Mucosa of gallbladder (tissue), 1 donor: ENCODE data around the gene DENND2A. TPM values are rescaled to one million over a fixed set of nuclear protein-coding genes. Genes with fewer than 3 reads are reported as not detected.
"Not testable (repeated sequence)": the region's sequence is repeated elsewhere in the genome, so short reads cannot be mapped to it uniquely, and the experiment has no call there.

Experiments
- DNase-seq: peaks from one replicate; pipeline ENCODE4 v3.0.0-alpha.2; 2020; ENCODE audit warnings: low spot score
- total RNA-seq: library from RNA; stranded (reverse); gene quantifications from one replicate; pipeline ENCODE4 v1.2.1, GENCODE V29; 2021
- donor health status: DM: no; HTN: no; CAD: no.

The DENND2A gene
- total RNA-seq, 1 donor from 2014 or later = 14.0 TPM

DNA sequence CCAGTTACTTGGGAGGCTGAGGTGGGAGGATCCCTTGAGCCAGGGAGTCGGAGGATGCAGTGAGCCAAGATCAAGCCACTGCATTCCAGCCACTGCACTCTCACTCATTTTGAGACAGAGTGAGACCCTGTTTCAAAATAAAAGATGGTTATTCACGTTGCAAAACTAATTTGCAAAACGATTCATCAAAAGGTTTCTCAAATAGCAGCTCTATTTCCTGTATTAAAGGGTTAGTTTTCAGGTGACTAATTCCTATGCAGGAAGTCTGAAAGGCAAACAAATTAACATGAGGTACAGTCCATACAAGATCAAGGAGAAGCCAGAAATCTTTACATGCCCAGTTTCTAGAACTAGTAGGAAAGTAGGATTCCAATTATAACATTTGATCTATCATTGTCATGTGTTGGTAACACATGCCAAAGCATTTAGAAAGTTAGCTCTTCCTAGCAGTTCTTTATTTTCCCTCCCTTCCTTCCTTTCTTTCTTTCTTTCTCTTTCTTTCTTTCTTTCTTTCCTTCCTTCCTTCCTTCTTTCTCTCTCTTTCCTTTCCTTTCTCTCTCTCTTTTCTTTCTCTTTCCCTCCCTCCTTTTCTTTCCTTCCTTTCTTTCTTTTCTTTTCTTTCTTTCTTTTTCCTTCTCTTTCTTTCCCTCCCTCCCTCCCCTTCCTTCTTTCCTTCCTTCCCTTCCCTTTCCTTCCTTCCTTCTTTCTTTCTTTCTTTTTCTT is 49.3 kb downstream of the DENND2A start:
- DNase-seq = no peak

DNA sequence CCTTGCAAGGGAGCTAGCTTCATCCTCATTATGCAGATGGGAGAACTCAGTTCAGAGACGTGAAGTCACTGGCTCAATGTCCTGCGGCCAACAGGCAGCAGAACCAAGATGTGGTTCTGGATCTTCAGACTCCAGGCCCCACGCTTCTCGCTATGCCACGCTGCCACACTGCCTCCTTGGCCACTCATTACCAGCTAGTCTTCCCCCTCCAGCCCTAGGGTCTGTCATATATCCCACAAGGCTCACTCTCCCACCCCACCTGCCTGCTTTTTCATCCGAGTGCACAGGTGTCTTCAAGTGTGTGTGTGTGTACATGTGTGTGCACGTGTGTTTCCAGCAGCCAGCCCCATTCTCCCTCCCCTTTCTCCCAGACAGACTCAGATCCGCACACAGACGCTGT is 53.4 kb downstream of the DENND2A start:
- no peak for DNase-seq

DNA sequence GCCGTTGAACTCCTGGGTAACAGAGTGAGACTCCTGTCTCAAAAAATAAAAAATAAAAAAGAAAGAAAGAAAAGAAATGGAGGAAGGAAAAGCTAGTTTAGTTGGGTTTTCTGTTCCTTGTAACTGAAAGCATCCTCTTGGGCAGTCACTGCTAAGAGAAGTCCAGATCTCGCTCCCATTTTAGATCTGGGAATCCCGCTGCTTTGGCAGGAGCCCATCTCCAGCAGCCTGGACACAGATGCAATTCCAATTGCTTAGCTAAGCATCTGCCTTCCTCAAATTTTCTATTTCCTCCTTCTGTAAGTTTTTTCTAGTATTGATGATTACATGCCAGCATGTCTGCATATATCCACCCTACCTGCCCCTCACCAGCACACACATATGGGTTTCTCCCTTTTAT is 54.1 kb downstream of the DENND2A start:
- no peak for DNase-seq

DNA sequence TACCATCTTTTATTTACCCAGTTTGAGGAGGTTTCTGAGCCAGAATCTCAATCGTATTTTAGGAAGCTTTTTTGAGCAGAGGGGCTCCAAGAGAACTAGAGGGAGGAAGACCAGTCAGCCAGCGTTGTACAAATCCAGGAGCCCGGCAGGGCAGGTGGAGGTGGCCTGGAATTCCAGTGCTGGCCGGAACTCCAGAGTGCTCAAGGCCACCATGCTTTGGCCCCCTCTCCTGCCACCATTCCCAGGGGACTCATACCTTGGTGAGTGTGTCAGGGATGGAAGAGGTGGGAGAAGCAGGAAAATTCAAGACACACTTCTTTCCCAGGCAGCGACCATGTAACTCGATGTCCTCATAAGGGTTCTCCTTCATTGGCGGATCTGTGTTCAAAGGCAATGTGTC is 55.3 kb downstream of the DENND2A start:
- DNase-seq = no peak

DNA sequence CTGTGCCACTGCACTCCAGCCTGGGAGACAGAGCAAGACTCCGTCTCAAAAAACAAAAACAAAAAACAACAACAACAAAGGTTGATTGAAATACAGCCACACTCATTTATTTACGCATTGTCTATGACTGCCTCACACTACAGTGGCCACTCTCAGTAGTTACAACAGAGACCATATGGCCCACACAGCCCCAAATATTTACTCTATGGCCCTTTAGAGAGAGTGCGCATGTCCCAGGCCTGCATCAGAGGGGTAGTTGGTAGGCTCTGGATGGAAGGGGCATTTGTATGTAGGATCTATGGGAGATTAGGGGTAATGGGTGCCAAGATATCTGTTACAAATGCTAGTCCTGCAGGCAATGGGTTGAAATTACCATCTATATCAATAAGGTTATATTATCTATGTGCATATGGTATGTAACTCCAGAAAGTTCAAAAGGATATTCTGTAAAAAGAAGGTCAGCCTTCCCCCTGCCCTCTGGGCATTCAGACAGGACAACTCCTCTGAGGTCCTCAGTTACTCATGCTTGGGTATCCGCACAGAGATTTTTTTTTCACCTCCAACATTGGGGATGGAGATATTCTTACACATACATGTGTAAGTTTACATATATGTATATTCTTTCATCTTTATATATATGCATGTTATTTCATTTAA is 56.3 kb downstream of the DENND2A start:
- no peak for DNase-seq

DNA sequence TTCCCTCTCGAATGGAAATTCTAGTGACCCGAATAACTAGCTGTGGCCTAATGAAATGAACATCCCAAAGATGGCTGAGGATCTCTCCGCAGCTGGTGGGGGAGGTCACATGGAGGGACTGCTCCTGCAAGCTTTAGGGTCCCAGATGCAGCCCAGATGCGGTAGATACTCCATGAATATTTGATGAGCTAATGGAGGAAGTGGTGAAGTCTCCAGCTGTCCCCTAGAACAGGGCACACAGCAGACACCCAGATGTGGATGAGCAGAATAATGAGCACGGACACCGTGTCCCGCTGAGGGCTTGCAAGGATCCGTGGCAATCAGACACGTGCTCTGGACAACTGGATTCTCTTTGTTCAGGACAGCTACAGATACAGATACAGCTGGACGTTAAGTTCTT is 59.2 kb downstream of the DENND2A start:
- DNase-seq = no peak

DNA sequence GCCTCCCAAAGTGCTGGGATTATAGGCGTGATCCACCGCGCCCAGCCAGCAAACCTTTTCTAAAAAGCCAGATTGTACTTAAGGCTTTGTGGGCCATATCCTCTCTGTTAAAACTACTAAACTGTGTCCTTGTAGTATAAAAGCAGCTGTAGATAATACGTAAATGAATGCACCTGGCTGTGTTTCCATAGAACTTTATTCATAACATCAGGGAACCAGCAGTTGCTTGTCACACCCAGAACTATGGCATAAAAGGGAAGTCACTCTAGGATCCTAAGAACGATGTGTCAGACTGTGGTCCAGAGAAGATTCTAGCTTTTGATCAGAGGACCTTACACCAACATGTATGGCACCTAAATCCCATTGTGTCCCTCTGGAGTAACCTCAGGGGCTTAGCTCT is 63.0 kb downstream of the DENND2A start:
- no peak for DNase-seq

DNA sequence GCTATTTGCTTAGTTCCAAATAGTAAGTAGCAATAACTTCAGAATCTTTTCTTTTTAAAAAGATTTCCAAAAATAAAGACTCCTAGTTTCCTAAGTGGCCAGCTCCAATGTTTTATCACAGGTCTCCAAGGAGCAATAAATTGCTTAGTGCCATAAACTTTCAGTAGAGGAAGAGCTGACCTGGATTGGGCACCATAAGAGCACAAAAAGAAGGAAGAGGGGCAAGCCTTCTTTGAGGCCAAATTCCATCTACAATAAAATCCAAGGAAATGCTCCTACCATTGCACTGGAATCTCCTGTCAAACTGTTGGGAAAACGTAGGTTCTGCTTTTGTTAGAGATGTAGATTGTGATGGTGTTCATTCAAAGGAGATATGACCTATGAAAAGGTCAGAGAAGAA is 64.0 kb downstream of the DENND2A start:
- DNase-seq = no peak

DNA sequence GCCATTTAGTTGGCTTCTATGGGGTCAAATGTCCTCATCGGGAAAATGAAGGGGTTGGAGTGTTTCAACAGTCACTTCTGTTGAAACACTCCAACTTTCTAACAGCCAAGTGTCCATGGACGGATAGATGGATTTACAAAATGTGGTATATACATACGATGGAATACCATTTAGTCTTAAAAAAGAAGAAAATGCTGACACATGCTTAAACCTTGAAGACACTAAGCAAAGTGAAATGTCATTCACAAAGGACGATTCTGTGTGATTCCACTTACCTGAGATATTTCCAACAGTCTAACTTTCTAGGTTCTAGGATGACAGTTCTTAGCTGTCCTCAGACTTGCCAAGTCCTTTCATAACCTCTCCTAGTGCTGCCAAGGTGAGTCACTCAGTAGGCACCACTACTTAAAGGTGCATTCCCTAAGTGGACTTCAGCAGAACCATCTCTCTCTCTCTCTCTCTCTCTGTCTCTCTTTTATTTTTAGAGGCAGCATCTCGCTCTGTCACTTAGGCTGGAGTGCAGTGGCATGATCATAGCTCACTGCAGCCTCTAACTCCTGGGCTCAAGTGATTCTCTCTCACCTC is 69.0 kb downstream of the DENND2A start:
- DNase-seq = no peak

DNA sequence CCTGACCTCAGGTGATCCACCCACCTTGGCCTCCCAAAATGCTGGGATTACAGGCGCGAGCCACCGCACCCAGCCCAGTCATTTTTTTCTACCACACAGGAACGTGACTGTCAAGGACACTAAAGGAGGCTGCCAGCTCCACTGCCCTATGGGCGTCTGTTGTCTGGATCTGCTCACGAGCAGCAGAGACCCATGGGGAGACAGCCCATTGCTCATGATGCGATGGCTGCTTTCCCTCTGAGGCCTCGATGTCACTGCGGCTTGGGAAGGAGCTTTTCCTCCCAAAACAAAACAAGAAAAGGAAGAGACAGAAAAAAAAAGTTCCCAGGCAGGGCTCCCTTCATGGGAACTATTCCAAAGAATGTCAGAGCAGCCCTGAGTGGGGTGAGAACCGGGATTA is 70.5 kb downstream of the DENND2A start:
- DNase-seq = no peak

DNA sequence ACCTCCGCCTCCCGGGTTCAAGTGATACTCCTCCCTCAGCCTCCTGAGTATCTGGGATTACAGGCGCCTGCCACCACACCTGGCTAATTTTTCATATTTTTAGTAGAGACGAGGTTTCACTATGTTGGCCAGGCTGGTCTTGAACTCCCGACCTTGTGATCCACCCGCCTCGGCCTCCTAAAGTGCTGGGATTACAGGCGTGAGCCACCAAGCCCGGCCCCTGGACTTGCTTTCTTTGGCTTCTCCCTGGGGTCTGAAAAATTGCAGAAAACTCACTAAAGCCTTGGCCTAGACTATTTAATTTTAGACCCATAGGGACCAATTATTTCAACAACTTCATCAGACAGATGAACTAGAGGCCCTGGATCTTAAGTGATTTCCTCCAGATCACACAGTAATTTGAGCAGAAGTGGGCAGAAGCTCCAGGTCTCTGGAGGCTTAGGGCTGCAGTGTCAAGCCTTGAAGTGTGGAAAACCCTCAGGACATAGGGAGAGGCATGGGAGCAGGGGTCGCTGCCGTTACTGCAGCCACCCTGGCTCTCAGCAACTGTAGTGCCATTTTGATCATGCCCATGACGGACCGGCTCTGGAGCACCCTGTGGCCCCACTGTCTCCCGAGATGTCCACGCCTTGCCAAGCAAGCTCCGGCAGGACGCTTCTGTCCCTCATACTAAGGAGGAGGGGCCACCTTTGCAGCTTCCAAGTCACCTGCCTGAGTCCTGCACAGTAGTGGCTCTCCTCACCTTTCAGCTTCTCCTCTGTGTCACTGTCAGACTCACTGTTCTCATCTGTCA is 72.4 kb downstream of the DENND2A start:
- DNase-seq = no peak

DNA sequence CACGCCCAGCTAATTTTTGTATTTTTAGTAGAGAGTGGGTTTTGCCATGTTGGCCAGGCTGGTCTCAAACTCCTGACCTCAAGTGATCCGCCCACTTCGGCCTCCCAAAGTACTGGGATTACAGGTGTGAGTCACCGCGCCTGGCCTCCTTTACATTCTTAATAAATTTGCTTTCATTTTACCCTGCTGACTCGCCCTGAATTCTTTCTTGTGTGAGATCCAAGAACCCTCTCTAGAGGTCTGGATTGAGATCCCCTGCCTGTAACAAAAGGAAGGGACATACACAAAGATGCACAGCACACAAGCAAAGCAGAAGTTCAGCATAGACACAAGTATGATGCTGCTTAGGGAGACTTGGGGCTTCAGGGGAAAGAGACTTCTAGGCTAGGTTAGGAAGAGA is 74.4 kb downstream of the DENND2A start:
- DNase-seq = not testable (repeated sequence)

DNA sequence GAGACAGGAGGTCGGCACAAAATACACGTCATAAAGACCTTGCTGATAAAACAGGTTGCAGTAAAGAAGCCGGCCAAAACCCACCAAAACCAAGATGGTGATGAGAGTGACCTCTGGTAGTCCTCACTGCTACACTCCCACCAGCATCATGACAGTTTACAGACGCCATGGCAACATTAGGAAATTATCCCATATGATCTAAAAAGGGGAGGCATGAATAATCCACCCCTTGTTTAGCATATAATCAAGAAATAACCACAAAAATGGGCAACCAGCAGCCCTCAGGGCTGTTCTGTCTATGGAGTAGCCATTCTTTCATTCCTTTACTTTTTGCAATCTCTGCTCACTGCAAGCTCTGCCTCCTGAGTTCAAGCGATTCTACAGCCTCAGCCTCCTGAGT is 74.9 kb downstream of the DENND2A start:
- DNase-seq = not testable (repeated sequence)

DNA sequence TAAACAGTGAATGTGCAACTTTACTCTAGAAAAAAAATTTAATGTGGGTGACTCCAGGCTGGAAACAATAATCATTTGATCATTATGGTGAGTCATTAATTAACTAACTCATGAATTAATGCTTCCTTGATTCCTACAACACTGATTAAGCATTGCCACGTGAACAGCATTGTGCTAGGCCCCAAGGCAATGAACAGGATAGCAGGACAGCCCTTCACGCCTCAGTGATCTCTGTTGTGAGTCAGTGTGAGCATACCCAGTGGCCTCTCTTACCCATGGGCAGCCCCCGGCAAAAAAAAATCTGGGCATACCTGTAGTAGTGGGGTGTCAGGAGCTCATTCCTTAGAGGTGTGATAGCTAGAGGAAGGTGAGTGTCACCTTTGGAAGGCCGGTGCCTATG is 76.0 kb downstream of the DENND2A start:
- DNase-seq = no peak

DNA sequence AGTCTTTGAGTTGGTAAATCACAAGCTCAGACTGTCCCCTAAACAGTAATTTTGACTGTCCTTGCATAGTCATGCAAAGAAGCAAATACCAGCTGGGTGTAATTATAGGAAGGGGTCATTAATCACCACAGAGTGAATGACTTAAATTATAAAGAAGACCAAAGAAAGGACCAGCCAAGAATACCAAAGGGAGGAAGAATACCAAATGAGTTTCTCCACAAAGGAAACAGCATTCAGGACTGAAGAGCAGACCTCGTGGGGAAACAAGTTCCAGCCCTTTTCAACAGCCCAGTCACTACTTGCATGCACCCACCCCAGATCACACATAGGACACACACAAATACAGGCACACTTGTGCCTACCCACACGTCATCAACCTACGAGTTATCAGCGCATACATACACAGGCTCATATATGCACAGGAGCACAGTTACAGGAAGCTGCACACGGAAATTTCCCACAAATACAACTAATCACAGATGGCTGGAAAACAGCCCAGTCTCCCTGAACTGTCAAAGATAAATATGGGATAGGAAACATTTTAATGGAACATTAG is 77.6 kb downstream of the DENND2A start:
- DNase-seq = no peak

DNA sequence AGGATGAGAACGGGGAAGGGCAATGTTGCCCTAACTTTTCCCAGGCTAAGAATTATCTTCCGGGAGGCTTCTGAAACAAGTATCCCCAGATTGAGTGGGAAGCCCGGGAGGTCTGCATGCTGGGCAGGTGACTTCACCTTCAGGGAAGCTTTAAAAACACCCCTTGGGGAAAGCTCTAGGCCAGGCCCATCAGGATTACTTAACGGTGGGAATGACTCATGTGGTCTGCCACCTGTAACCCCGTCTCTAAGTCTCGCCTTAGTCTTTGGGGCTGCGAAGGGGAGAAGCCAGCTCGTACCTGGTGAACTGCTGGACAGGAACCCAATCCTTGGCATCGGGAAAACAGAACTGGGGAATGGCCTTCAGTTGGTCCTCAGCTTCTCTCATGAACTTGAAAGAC is 81.2 kb downstream of the DENND2A start:
- no peak for DNase-seq

DNA sequence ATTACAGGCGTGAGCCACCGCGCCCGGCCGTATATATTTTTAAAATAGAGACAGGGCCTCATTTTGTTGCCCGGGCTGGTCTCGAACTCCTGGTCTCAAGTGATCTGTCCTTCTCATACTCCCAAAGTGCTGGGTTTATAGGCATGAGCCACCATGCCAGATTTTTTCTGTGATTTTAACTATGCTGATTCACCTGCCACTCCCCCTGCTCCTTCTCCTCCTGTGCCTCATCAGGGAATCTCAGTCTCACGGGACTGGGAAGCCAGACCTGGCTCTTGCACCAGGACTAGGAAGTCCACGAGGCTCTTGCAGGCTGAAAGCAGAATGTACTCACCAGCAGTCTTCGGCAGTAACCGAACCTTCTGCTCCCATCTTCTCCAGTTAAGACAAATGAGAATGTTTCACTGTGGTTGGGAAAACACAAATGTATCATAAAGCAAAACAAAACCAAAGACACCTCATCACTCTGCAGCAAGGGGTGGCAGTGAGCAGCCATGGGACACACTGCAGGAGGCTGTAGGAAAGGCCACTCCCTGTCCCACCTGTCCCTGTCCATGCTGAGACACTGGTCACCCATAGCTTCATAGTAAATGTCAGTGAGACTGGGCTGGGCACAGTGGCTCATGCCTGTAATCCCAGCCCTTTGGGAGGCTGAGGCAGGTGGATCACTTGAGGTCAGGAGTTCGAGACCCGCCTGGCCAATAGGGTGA is 82.6 kb downstream of the DENND2A start:
- DNase-seq = no peak

DNA sequence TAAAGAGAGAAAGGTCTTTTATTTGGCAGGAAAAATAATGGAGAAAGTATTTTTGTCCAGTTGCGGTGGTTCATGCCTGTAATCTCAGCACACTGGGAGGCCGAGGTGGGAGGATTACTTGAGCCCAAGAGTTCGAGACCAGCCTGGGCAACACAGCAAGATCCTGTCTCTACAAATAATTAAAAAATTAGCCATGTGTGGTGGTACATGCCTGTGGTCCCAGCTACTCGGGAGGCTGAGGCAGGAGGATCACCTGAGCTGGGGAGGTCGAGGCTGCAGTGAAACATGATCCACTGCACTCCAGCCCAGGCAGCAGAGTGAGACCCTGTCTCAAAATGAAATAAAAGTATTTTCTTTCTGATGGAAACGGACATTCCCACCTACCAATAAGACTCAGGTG is 83.5 kb downstream of the DENND2A start:
- no peak for DNase-seq

DNA sequence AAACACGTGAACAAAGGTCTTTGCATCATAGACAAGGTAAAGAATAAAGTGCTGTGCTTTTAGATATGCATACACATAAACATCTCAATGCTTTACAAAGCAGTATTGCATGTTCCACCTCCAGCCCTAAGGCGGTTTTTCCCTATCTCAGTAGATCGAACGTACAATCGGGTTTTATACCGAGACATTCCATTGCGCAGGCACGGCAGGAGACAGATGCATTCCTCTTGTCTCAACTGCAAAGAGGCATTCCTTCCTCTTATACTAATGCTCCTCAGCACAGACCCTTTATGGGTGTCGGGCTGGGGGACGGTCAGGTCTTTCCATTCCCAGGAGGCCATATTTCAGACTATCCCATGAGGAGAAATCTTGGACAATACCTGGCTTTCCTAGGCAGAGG is 87.4 kb downstream of the DENND2A start:
- DNase-seq = not testable (repeated sequence)

DNA sequence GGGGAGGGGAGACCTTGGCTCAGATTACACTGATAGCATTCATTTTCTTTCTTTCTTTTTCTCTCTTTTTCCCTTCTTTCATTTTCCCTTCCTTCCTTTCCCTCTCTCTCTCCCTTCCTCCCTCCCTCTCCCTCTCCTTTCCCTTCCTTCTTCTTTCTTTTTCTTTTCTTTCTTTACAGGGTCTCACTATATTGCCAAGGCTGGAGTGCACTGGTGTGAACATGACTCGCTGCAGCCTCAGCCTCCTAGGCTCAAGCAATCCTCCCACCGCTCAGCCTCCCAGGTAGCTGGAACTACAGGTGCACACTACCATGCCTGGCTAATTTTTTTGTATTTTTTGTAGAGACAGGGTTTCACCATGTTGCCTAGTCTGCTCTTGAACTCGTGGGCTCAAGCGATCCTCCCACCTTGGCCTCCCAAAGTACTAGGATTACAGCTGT is 88.4 kb downstream of the DENND2A start:
- no peak for DNase-seq
